Measurements from ENCODE around the gene HSPA1L. TPM values are rescaled to one million over a fixed set of nuclear protein-coding genes. Genes with fewer than 3 reads are reported as not detected.

HSPA1L gene
- total RNA-seq, 1 donor from 2014 or later, result 2.0 TPM

- intact Hi-C loops (cut with DNase I), result loop anchor here (10.0 kb wide), 1 partner anchor 92 kb away; the partner anchor contains the start of gene LY6G5C
- peak; percentile 91 for ATAC-seq (ENCODE audit: poor library complexity)
- peak; percentile 80 for DNase-seq
Measured at GRCh38 chr6:31776989-31777666, 38.0 kb downstream of the HSPA1L start, which contains the start of gene VWA7. Gene VWA7 (minus strand): TSS chr6:31777328. CDS start chr6:31776779, 549 bp downstream.

- DNase-seq (no peak), ATAC-seq (ENCODE audit: poor library complexity) (peak; percentile 23)
- intact Hi-C loops (cut with DNase I), result loop anchor here (10.0 kb wide), 1 partner anchor 92 kb away; the partner anchor contains the start of gene LY6G5C
Measured at GRCh38 chr6:31776485-31776988, 38.5 kb downstream of the HSPA1L start.

GRCh38 chr6:31775633-31776484 is 39.2 kb downstream of the HSPA1L start:
- DNase-seq (no peak), ATAC-seq (ENCODE audit: poor library complexity) (no peak)
- intact Hi-C loops (cut with DNase I), result loop anchor here (10.0 kb wide), 1 partner anchor 91 kb away; the partner anchor contains the start of gene LY6G5C

GRCh38 chr6:31775184-31775583 is 39.9 kb downstream of the HSPA1L start:
- intact Hi-C loops (cut with DNase I), result loop anchor here (10.0 kb wide), 1 partner anchor 90 kb away; the partner anchor contains the start of gene LY6G5C

GRCh38 chr6:31771992-31772358 is 43.1 kb downstream of the HSPA1L start:
- no peak for ATAC-seq (ENCODE audit: poor library complexity)
- DNase-seq, result no peak
- intact Hi-C loops (cut with DNase I), result loop anchor here (5.0 to 10.0 kb wide), 2 partner anchors 60 to 87 kb away; partner anchors contain the start of gene LY6G5C

More at GRCh38 chr6:31775184-31775583, 39.9 kb downstream of the HSPA1L start:
- DNase-seq (no peak), ATAC-seq (ENCODE audit: poor library complexity) (no peak)

- intact Hi-C loops (cut with DNase I), result loop anchor here (5.0 to 10.0 kb wide), 2 partner anchors 61 to 86 kb away; partner anchors contain the start of gene LY6G5C
- no peak for ATAC-seq (ENCODE audit: poor library complexity)
- DNase-seq, result no peak
Measured at GRCh38 chr6:31770860-31771259, 44.2 kb downstream of the HSPA1L start.

GRCh38 chr6:31769684-31770371 is 45.3 kb downstream of the HSPA1L start:
- intact Hi-C loops (cut with DNase I), result loop anchor here (5.0 to 10.0 kb wide), 2 partner anchors 62 to 85 kb away; partner anchors contain the start of gene LY6G5C
- DNase-seq (peak; percentile 84), ATAC-seq (ENCODE audit: poor library complexity) (peak; percentile 67)

GRCh38 chr6:31768363-31769257 is 46.5 kb downstream of the HSPA1L start:
- ATAC-seq (ENCODE audit: poor library complexity) (peak; percentile 25), DNase-seq (no peak)
- intact Hi-C loops (cut with DNase I), result no loop called here

GRCh38 chr6:31767096-31767645 is 47.9 kb downstream of the HSPA1L start:
- no peak for ATAC-seq (ENCODE audit: poor library complexity)
- no peak for DNase-seq
- intact Hi-C loops (cut with DNase I), result no loop called here

- intact Hi-C loops (cut with DNase I), result no loop called here
- peak; percentile 51 for ATAC-seq (ENCODE audit: poor library complexity)
- no peak for DNase-seq
Measured at GRCh38 chr6:31765910-31766794, 48.9 kb downstream of the HSPA1L start.

GRCh38 chr6:31765559-31765909 is 49.5 kb downstream of the HSPA1L start:
- intact Hi-C loops (cut with DNase I), result no loop called here

GRCh38 chr6:31764198-31764597 is 50.9 kb downstream of the HSPA1L start:
- intact Hi-C loops (cut with DNase I), result no loop called here
- DNase-seq, result no peak
- ATAC-seq (ENCODE audit: poor library complexity), result no peak

More at GRCh38 chr6:31765559-31765909, 49.5 kb downstream of the HSPA1L start:
- DNase-seq, result no peak
- no peak for ATAC-seq (ENCODE audit: poor library complexity)

GRCh38 chr6:31763619-31763940 is 51.5 kb downstream of the HSPA1L start:
- ATAC-seq (ENCODE audit: poor library complexity) (no peak), DNase-seq (no peak)
- intact Hi-C loops (cut with DNase I), result no loop called here

GRCh38 chr6:31762878-31763618 is 52.0 kb downstream of the HSPA1L start:
- ATAC-seq (ENCODE audit: poor library complexity), result no peak
- intact Hi-C loops (cut with DNase I), result no loop called here

GRCh38 chr6:31762356-31762755 is 52.7 kb downstream of the HSPA1L start, which contains the start of gene SAPCD1:
Gene SAPCD1 (plus strand): TSS chr6:31762656. CDS start chr6:31763055, 399 bp downstream.
- no peak for ATAC-seq (ENCODE audit: poor library complexity)
- no peak for DNase-seq
- intact Hi-C loops (cut with DNase I), result no loop called here

More at GRCh38 chr6:31762878-31763618, 52.0 kb downstream of the HSPA1L start:
- no peak for DNase-seq

GRCh38 chr6:31761343-31761742 is 53.7 kb downstream of the HSPA1L start:
- ATAC-seq (ENCODE audit: poor library complexity) (no peak), DNase-seq (no peak)
- intact Hi-C loops (cut with DNase I), result no loop called here
